OCI-LY1 (cell line): Measurements from ENCODE around the gene CLDN20.

Source experiments
- EZH2 ChIP-seq: fragments of 200-600 bp; sonication (generic), shearing (Covaris generic); IDR thresholded peaks from 2 replicates; pipeline ENCODE4 v1.8.0; 2017; ENCODE audit warnings: borderline replicate concordance, mixed run types, mild to moderate bottlenecking, antibody characterized with exemption, low read length, moderate library complexity, mixed read lengths
- TF ChIP-seq, protein P1 (sequence below): fragments of 200-600 bp; sonication (generic), shearing (Covaris generic); IDR thresholded peaks from 2 replicates; pipeline ENCODE4 v1.5.1; 2017; ENCODE audit warnings: mild to moderate bottlenecking, antibody characterized with exemption, low read length, moderate library complexity, mixed read lengths

DNA sequence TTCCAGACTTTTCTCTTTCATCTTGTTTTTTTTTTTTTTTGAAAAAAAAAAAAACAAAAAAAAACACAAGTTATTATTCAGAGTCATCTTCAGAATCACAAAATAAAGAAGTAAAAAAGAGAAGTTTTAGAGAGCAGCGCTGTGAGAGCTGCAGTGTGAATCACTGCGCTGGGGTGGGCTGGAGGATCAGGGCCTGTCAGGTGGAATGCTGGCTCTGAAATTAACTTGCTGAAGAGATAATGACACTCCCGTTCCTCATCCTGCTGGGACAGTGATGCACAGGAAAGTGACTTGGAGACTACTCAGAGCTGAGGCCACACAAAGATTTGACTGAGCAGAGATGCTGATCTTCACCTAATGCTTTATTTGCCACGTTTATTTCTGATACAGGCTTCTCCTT lies 42.7 kb upstream of the CLDN20 start:
- no peak for TF ChIP-seq EZH2
- TF ChIP-seq, protein P1, sequence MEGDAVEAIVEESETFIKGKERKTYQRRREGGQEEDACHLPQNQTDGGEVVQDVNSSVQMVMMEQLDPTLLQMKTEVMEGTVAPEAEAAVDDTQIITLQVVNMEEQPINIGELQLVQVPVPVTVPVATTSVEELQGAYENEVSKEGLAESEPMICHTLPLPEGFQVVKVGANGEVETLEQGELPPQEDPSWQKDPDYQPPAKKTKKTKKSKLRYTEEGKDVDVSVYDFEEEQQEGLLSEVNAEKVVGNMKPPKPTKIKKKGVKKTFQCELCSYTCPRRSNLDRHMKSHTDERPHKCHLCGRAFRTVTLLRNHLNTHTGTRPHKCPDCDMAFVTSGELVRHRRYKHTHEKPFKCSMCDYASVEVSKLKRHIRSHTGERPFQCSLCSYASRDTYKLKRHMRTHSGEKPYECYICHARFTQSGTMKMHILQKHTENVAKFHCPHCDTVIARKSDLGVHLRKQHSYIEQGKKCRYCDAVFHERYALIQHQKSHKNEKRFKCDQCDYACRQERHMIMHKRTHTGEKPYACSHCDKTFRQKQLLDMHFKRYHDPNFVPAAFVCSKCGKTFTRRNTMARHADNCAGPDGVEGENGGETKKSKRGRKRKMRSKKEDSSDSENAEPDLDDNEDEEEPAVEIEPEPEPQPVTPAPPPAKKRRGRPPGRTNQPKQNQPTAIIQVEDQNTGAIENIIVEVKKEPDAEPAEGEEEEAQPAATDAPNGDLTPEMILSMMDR: no peak
